Vein endothelial cell (primary cell): Measurements from ENCODE around the gene NPY2R. TPM values are rescaled to one million over a fixed set of nuclear protein-coding genes. Genes with fewer than 3 reads are reported as not detected.

ENCODE experiments used
- total RNA-seq: library from RNA; depleted of rRNA; stranded (reverse); fragments of >200 nt; gene quantifications from 2 replicates; pipeline ENCODE4 v1.2.3, GENCODE V29; 2012

The NPY2R gene, protein sequence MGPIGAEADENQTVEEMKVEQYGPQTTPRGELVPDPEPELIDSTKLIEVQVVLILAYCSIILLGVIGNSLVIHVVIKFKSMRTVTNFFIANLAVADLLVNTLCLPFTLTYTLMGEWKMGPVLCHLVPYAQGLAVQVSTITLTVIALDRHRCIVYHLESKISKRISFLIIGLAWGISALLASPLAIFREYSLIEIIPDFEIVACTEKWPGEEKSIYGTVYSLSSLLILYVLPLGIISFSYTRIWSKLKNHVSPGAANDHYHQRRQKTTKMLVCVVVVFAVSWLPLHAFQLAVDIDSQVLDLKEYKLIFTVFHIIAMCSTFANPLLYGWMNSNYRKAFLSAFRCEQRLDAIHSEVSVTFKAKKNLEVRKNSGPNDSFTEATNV
- not detected in 2 replicates for total RNA-seq

GRCh38 chr4:155208258-155209054, at the start of gene NPY2R:
Gene NPY2R (plus strand): TSS chr4:155208636. CDS start chr4:155213940, 5,304 bp downstream.

Other genes with a start within 250 kb of the NPY2R start
- gene MAP9, start 168.3 kb downstream of the NPY2R start, total RNA-seq: 0.33 and 0.48 TPM in 2 replicates